Mesothelial cell of epicardium (in vitro differentiated cells): ENCODE data around the gene FOS. TPM values are rescaled to one million over a fixed set of nuclear protein-coding genes. Genes with fewer than 3 reads are reported as not detected.

Experiments
- DNase-seq, 2 experiments: peaks; one replicate each; pipeline ENCODE4 v3.0.0; 2021; ENCODE audit warnings: low spot score in 2 of 2; ENCODE audit not compliant: unreplicated experiment in 2 of 2
- H3K27ac Mint-ChIP-seq: 2 replicates; pipeline ENCODE4 v1.8.0; 2021; ENCODE audit warnings: mixed read lengths
- H3K27me3 Mint-ChIP-seq: 2 replicates; pipeline ENCODE4 v1.8.0; 2021; ENCODE audit warnings: low read depth, mixed read lengths
- H3K36me3 Mint-ChIP-seq: 2 replicates; pipeline ENCODE4 v1.8.0; 2021; ENCODE audit warnings: mixed read lengths
- H3K4me1 Mint-ChIP-seq: 2 replicates; pipeline ENCODE4 v1.8.0; 2021; ENCODE audit warnings: mixed read lengths
- H3K4me3 Mint-ChIP-seq: 2 replicates; pipeline ENCODE4 v1.8.0; 2021; ENCODE audit warnings: mild to moderate bottlenecking, moderate library complexity, mixed read lengths
- H3K9me3 Mint-ChIP-seq: 2 replicates; pipeline ENCODE4 v1.8.0; 2021; ENCODE audit warnings: mixed read lengths
- total RNA-seq: library from RNA; stranded (reverse); gene quantifications from 3 replicates; pipeline ENCODE4 v1.2.1, GENCODE V29; 2021
- TF ChIP-seq, protein P1 (sequence below): fragments of 200-600 bp; sonication (generic); IDR thresholded peaks from one replicate; pipeline ENCODE4 v1.5.0; 2021; ENCODE audit warnings: antibody characterized with exemption; ENCODE audit not compliant: unreplicated experiment

Gene FOS
- total RNA-seq, 1 donor from 2014 or later, result 789 TPM

DNA sequence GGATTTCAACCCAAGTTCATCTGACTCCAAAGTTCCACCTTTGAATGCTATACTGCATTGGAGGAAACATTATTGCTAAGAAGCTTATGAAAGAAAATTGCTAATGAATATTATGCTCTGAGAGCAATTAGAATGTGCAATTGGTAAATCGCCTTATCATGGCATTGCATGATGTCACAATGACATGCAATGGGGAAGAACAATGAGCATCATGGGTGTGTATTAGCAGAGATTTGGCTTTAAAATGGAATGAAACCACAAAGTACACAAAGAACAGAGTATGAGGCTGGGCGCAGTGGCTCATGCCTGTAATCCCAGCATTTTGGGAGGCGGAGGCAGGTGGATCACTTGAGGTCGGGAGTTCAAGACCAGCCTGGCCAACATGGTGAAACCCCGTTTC lies 34.7 kb downstream of the FOS start:
- Mint-ChIP-seq H3K27me3 (no peaks in the 10 kb centered on the region), H3K27ac (no peak overlapping the region), H3K36me3 (no peaks in the 10 kb centered on the region), H3K4me1 (peaks cover 24% of the 10 kb centered on the region), H3K4me3 (no peak overlapping the region), H3K9me3 (no peaks in the 10 kb centered on the region)
- no peak for DNase-seq
- TF ChIP-seq, protein P1, sequence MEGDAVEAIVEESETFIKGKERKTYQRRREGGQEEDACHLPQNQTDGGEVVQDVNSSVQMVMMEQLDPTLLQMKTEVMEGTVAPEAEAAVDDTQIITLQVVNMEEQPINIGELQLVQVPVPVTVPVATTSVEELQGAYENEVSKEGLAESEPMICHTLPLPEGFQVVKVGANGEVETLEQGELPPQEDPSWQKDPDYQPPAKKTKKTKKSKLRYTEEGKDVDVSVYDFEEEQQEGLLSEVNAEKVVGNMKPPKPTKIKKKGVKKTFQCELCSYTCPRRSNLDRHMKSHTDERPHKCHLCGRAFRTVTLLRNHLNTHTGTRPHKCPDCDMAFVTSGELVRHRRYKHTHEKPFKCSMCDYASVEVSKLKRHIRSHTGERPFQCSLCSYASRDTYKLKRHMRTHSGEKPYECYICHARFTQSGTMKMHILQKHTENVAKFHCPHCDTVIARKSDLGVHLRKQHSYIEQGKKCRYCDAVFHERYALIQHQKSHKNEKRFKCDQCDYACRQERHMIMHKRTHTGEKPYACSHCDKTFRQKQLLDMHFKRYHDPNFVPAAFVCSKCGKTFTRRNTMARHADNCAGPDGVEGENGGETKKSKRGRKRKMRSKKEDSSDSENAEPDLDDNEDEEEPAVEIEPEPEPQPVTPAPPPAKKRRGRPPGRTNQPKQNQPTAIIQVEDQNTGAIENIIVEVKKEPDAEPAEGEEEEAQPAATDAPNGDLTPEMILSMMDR, result no peak

DNA sequence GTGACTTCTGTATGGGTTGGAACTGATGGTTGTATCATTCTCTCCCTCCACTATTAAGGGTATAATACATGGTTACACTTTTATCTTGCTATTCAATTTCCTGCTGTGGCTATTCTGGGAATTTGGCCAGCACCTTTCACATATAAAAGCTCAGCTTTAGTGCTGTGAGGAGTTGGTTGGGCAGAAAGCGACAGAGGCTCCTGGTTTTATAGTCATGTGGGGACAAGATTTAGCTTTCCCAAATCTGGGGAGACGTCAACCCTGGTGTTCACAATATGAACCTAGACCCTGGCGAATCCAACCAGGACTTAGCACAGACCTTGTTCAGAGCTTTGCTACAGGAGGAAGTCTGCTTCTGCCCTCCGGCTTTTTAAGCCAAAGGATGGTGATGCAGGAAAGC lies 36.5 kb downstream of the FOS start:
- no peak for DNase-seq
- H3K36me3 Mint-ChIP-seq, result no peaks in the 10 kb centered on the region
- peak overlapping the region; percentile 26 for H3K27ac Mint-ChIP-seq
- TF ChIP-seq, protein P1, result no peak
- no peaks in the 10 kb centered on the region for H3K9me3 Mint-ChIP-seq
- H3K27me3 Mint-ChIP-seq, result no peaks in the 10 kb centered on the region
- no peak overlapping the region for H3K4me3 Mint-ChIP-seq
- peaks cover 23% of the 10 kb centered on the region for H3K4me1 Mint-ChIP-seq

DNA sequence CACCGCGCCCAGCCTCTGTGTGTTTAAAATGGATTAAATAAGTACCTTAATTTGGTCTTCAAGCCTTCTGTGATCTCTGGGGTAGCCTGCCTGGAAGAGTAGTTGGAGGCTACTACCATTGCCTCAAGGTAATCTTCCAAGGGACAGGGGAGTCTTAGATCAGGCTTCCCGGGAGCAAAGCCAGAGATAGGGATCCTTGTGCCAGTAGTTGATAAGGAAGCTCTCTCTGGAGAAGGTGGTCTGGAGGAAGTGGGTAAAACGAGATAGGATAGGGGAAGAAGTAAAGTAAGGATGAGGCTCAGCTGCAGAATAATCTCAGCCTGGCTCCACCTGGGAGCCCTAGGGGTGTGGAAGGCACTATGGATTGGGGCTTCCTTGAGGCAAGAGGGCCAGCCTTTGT lies 38.5 kb downstream of the FOS start:
- TF ChIP-seq, protein P1, result no peak
- no peak for DNase-seq
- Mint-ChIP-seq H3K4me3 (no peak overlapping the region), H3K4me1 (peaks cover 8% of the 10 kb centered on the region), H3K27me3 (no peaks in the 10 kb centered on the region), H3K36me3 (no peaks in the 10 kb centered on the region), H3K9me3 (no peaks in the 10 kb centered on the region), H3K27ac (no peak overlapping the region)

DNA sequence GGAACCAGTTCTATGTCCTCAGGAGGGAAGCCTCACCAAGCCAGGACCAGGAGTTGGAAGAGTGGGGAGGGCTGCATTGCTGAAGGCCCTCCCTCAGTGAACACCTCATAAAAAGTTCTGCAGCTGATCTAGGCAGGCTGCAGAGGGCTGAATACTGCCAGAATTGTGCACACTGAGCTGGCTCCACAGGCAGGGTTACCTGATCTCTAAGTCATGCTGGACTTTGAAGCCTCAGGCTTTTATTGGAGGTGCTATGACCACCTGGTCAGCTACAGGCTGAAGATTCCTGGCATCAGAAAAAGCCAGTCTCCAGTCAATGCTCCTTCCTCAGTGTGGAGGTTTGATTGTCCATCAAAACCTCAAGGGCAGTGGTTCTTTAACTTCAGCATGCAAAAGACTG lies 39.7 kb downstream of the FOS start:
- peaks cover 8% of the 10 kb centered on the region for H3K4me1 Mint-ChIP-seq

DNA sequence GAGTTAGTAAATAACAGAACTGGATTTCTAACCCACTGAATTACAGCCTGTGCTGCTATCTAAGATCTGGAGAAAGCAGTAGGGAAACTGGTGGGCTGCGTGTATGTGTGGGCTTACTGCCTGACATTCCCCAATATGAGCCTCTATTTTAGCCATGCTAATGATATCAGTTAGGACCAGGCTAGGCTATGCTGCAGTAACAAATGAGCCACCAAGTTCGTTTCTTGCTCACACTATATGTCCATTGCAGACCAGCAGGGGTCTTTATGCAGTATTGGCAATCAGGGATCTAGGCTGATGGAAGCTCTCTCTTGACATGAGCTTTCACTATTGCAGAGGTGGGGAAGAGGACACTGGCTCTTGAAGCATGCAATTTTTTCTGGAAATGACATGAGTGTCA lies 40.4 kb downstream of the FOS start:
- Mint-ChIP-seq H3K36me3 (no peaks in the 10 kb centered on the region), H3K4me1 (peaks cover 8% of the 10 kb centered on the region), H3K9me3 (no peaks in the 10 kb centered on the region), H3K4me3 (no peak overlapping the region), H3K27ac (no peak overlapping the region), H3K27me3 (no peaks in the 10 kb centered on the region)
- no peak for DNase-seq
- TF ChIP-seq, protein P1, result no peak

More for the DNA sequence above, 39.7 kb downstream of the FOS start:
- TF ChIP-seq, protein P1, result no peak
- Mint-ChIP-seq H3K36me3 (no peaks in the 10 kb centered on the region), H3K4me3 (no peak overlapping the region), H3K9me3 (no peaks in the 10 kb centered on the region), H3K27me3 (no peaks in the 10 kb centered on the region), H3K27ac (no peak overlapping the region)
- DNase-seq, result no peak

DNA sequence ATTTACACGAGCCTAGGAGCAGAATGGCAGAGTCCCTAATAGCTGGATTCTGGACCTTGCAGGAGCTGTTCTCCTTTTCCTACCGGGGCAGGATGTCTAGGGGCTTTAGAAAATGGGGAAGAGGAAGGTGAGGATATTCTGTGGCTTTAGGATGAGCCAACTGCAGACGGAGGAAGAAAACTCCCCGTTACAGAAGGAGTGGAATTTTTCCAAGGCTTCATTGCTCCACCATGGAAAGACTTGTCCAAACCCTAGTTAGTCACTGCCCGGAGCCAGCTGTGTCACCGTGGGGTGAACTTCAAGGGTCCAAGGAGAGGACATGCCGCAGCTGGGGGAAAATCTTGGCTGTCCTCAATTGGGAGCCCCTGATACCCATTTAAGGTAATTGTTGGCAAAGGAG lies 41.6 kb downstream of the FOS start:
- peaks cover 5% of the 10 kb centered on the region for H3K4me1 Mint-ChIP-seq
- H3K36me3 Mint-ChIP-seq, result no peaks in the 10 kb centered on the region
- no peak overlapping the region for H3K27ac Mint-ChIP-seq
- no peaks in the 10 kb centered on the region for H3K9me3 Mint-ChIP-seq
- H3K4me3 Mint-ChIP-seq, result no peak overlapping the region
- DNase-seq, result no peak
- TF ChIP-seq, protein P1, result no peak
- H3K27me3 Mint-ChIP-seq, result no peaks in the 10 kb centered on the region
